ENCODE results near the gene PCDHB6. TPM values are rescaled to one million over a fixed set of nuclear protein-coding genes. Genes with fewer than 3 reads are reported as not detected.
A peak's percentile ranks its signal among the peaks of the same experiment; 100 is the strongest.
"Not testable (repeated sequence)": the region's sequence is repeated elsewhere in the genome, so short reads cannot be mapped to it uniquely, and the experiment has no call there.

Gene PCDHB6
- total and polyA plus RNA-seq, 5 donors from 2014 or later = not detected

GRCh38 chr5:141121985-141122384 lies 27.9 kb upstream of the PCDHB6 start:
- peaks cover 4% of the 10 kb centered on the region for H3K27me3 Mint-ChIP-seq
- H3K36me3 ChIP-seq (ENCODE audit: control insufficient read depth, insufficient read depth, low read length) = no peaks in the 10 kb centered on the region
- no peak for DNase-seq
- H3K27me3 ChIP-seq (ENCODE audit: control insufficient read depth, insufficient read depth, low read length) = no peaks in the 10 kb centered on the region
- H3K4me1 ChIP-seq (ENCODE audit: control insufficient read depth, insufficient read depth, low read length, poor library complexity, severe bottlenecking) = no peaks in the 10 kb centered on the region
- peaks cover 0 to 2% (median 0%) of the 10 kb centered on the region in 4 donors for H3K4me1 Mint-ChIP-seq
- no peak overlapping the region for H3K4me3 ChIP-seq (ENCODE audit: low read depth, low read length)
- H3K36me3 Mint-ChIP-seq = no peaks in the 10 kb centered on the region
- no peak for ATAC-seq (ENCODE audit: low read depth in 2 of 2)
- peaks cover 0 to 12% of the 10 kb centered on the region in 2 experiments for H3K9me3 ChIP-seq (ENCODE audit: control insufficient read depth in 2 of 2, low read length in 2 of 2)
- no peak overlapping the region for H3K27ac Mint-ChIP-seq
- H3K27ac ChIP-seq (ENCODE audit: insufficient read depth, low read length, poor library complexity, severe bottlenecking) = no peak overlapping the region
- no peak overlapping the region for H3K4me3 Mint-ChIP-seq
- peaks cover 0 to 14% (median 3%) of the 10 kb centered on the region in 7 donors for H3K9me3 Mint-ChIP-seq

DNA sequence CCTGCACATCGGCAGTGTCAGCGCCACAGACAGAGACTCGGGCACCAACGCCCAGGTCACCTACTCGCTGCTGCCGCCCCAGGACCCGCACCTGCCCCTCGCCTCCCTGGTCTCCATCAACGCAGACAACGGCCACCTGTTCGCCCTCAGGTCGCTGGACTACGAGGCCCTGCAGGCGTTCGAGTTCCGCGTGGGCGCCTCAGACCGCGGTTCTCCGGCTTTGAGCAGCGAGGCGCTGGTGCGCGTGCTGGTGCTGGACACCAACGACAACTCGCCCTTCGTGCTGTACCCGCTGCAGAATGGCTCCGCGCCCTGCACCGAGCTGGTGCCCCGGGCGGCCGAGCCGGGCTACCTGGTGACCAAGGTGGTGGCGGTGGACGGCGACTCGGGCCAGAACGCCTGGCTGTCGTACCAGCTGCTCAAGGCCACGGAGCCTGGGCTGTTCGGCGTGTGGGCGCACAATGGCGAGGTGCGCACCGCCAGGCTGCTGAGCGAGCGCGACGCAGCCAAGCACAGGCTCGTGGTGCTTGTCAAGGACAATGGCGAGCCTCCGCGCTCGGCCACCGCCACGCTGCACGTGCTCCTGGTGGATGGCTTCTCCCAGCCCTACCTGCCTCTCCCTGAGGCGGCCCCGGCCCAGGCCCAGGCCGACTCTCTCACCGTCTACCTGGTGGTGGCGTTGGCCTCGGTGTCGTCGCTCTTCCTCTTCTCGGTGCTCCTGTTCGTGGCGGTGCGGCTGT lies 26.3 kb upstream of the PCDHB6 start:
- H3K27ac ChIP-seq (ENCODE audit: insufficient read depth, low read length, poor library complexity, severe bottlenecking); H3K27me3 Mint-ChIP-seq; H3K4me1 ChIP-seq (ENCODE audit: control insufficient read depth, insufficient read depth, low read length, poor library complexity, severe bottlenecking); H3K27me3 ChIP-seq (ENCODE audit: control insufficient read depth, insufficient read depth, low read length); H3K36me3 Mint-ChIP-seq; H3K36me3 ChIP-seq (ENCODE audit: control insufficient read depth, insufficient read depth, low read length); ATAC-seq (ENCODE audit: low read depth in 2 of 2); H3K27ac Mint-ChIP-seq; DNase-seq; H3K4me3 Mint-ChIP-seq; H3K4me3 ChIP-seq (ENCODE audit: low read depth, low read length); H3K4me1 Mint-ChIP-seq: not testable (repeated sequence)
- H3K9me3 Mint-ChIP-seq = peaks cover 0 to 14% (median 3%) of the 10 kb centered on the region in 7 donors
- H3K9me3 ChIP-seq (ENCODE audit: control insufficient read depth in 2 of 2, low read length in 2 of 2) = peaks cover 2 to 12% of the 10 kb centered on the region in 2 experiments

DNA sequence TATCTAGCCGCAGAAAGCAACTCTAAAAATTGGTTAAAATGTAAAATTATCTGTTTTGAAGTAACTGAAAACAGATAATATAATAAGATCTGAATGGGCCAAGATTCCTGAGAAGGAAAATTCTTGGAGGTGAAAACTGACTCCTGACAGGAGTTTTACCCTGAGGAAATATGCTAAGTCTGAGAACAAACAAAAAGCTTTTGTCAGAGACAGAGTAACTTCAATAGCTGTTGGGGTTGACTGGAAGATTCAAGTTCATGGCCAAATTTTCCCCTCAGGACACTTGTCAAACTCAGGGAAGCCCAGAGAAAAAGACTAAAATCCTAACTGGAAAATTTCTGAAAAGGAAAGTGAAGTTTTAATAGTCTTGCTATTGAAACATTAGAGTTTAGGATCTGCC lies 22.6 kb upstream of the PCDHB6 start:
- no peak for ATAC-seq (ENCODE audit: low read depth in 2 of 2)

GRCh38 chr5:141135030-141135717 lies 14.7 kb upstream of the PCDHB6 start, which contains the start of gene PCDHB5:
Gene PCDHB5, plus strand, starts transcription at chr5:141135206. Its CDS starts 229 bp downstream, at chr5:141135435.
- H3K4me3 Mint-ChIP-seq = peak within 1 kb of the TSS in 2 of 4 donors; percentile 33 to 78
- Histone ChIP-seq H3K27me3 (ENCODE audit: control insufficient read depth, insufficient read depth, low read length) (peaks cover 2% of the 10 kb centered on the region), H3K27ac (ENCODE audit: insufficient read depth, low read length, poor library complexity, severe bottlenecking) (no peak within 1 kb of the TSS), H3K36me3 (ENCODE audit: control insufficient read depth, insufficient read depth, low read length) (no peaks in the 10 kb centered on the region), H3K4me1 (ENCODE audit: control insufficient read depth, insufficient read depth, low read length, poor library complexity, severe bottlenecking) (no peaks in the 10 kb centered on the region), H3K4me3 (ENCODE audit: low read depth, low read length) (peak within 1 kb of the TSS; percentile 26), H3K9me3 (ENCODE audit: control insufficient read depth in 2 of 2, low read length in 2 of 2) (peaks cover 15 to 17% of the 10 kb centered on the region in 2 experiments)
- DNase-seq (peak in 1 of 3 donors; percentile 1), ATAC-seq (ENCODE audit: low read depth in 2 of 2) (no peak)
- no peaks in the 10 kb centered on the region for H3K27me3 Mint-ChIP-seq
- H3K36me3 Mint-ChIP-seq = peaks cover 4% of the 10 kb centered on the region
- peaks cover 0 to 47% (median 19%) of the 10 kb centered on the region in 7 donors for H3K9me3 Mint-ChIP-seq
- peak within 1 kb of the TSS in 1 of 3 donors; percentile 26 for H3K27ac Mint-ChIP-seq
- peaks cover 3 to 7% (median 5%) of the 10 kb centered on the region in 4 donors for H3K4me1 Mint-ChIP-seq

More for the DNA sequence above, 22.6 kb upstream of the PCDHB6 start:
- H3K27ac ChIP-seq (ENCODE audit: insufficient read depth, low read length, poor library complexity, severe bottlenecking) = no peak overlapping the region
- H3K27ac Mint-ChIP-seq = no peak overlapping the region
- no peaks in the 10 kb centered on the region for H3K36me3 Mint-ChIP-seq
- H3K4me3 ChIP-seq (ENCODE audit: low read depth, low read length) = no peak overlapping the region
- H3K4me1 ChIP-seq (ENCODE audit: control insufficient read depth, insufficient read depth, low read length, poor library complexity, severe bottlenecking) = no peaks in the 10 kb centered on the region
- peaks cover 4% of the 10 kb centered on the region for H3K27me3 Mint-ChIP-seq
- no peaks in the 10 kb centered on the region for H3K4me1 Mint-ChIP-seq
- DNase-seq = no peak
- H3K27me3 ChIP-seq (ENCODE audit: control insufficient read depth, insufficient read depth, low read length) = no peaks in the 10 kb centered on the region
- H3K9me3 Mint-ChIP-seq = peaks cover 0 to 10% (median 4%) of the 10 kb centered on the region in 7 donors
- H3K9me3 ChIP-seq (ENCODE audit: control insufficient read depth in 2 of 2, low read length in 2 of 2) = peaks cover 2 to 6% of the 10 kb centered on the region in 2 experiments
- no peaks in the 10 kb centered on the region for H3K36me3 ChIP-seq (ENCODE audit: control insufficient read depth, insufficient read depth, low read length)
- no peak overlapping the region for H3K4me3 Mint-ChIP-seq

GRCh38 chr5:141135718-141136266 lies 14.1 kb upstream of the PCDHB6 start:
- peaks cover 0 to 43% (median 19%) of the 10 kb centered on the region in 7 donors for H3K9me3 Mint-ChIP-seq
- H3K27me3 Mint-ChIP-seq = no peaks in the 10 kb centered on the region

DNA sequence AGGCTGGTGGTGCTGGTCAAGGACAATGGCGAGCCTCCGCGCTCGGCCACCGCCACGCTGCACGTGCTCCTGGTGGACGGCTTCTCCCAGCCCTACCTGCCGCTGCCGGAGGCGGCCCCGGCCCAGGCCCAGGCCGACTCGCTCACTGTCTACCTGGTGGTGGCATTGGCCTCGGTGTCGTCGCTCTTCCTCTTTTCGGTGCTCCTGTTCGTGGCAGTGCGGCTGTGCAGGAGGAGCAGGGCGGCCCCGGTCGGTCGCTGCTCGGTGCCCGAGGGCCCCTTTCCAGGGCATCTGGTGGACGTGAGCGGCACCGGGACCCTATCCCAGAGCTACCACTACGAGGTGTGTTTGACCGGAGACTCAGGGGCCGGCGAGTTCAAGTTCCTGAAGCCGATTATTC lies 12.5 kb upstream of the PCDHB6 start:
- not testable (repeated sequence) for H3K4me1 Mint-ChIP-seq; H3K27ac ChIP-seq (ENCODE audit: insufficient read depth, low read length, poor library complexity, severe bottlenecking); H3K4me3 Mint-ChIP-seq; H3K36me3 Mint-ChIP-seq; ATAC-seq (ENCODE audit: low read depth in 2 of 2); H3K27ac Mint-ChIP-seq; H3K36me3 ChIP-seq (ENCODE audit: control insufficient read depth, insufficient read depth, low read length); H3K4me3 ChIP-seq (ENCODE audit: low read depth, low read length); H3K27me3 Mint-ChIP-seq; DNase-seq; H3K4me1 ChIP-seq (ENCODE audit: control insufficient read depth, insufficient read depth, low read length, poor library complexity, severe bottlenecking); H3K27me3 ChIP-seq (ENCODE audit: control insufficient read depth, insufficient read depth, low read length)
- H3K9me3 ChIP-seq (ENCODE audit: control insufficient read depth in 2 of 2, low read length in 2 of 2) = peaks cover 15 to 17% of the 10 kb centered on the region in 2 experiments
- H3K9me3 Mint-ChIP-seq = peaks cover 0 to 43% (median 18%) of the 10 kb centered on the region in 7 donors

More at GRCh38 chr5:141135718-141136266, 14.1 kb upstream of the PCDHB6 start:
- no peak for DNase-seq
- H3K27me3 ChIP-seq (ENCODE audit: control insufficient read depth, insufficient read depth, low read length) = peaks cover 2% of the 10 kb centered on the region
- no peak for ATAC-seq (ENCODE audit: low read depth in 2 of 2)
- Mint-ChIP-seq H3K27ac (no peak overlapping the region), H3K4me1 (peaks cover 3 to 7% (median 5%) of the 10 kb centered on the region in 4 donors), H3K4me3 (peak overlapping the region in 1 of 4 donors; percentile 78), H3K36me3 (peaks cover 4% of the 10 kb centered on the region)
- H3K4me3 ChIP-seq (ENCODE audit: low read depth, low read length) = peak overlapping the region; percentile 26
- no peaks in the 10 kb centered on the region for H3K36me3 ChIP-seq (ENCODE audit: control insufficient read depth, insufficient read depth, low read length)
- no peaks in the 10 kb centered on the region for H3K4me1 ChIP-seq (ENCODE audit: control insufficient read depth, insufficient read depth, low read length, poor library complexity, severe bottlenecking)
- H3K9me3 ChIP-seq (ENCODE audit: control insufficient read depth in 2 of 2, low read length in 2 of 2) = peaks cover 15 to 17% of the 10 kb centered on the region in 2 experiments
- no peak overlapping the region for H3K27ac ChIP-seq (ENCODE audit: insufficient read depth, low read length, poor library complexity, severe bottlenecking)

DNA sequence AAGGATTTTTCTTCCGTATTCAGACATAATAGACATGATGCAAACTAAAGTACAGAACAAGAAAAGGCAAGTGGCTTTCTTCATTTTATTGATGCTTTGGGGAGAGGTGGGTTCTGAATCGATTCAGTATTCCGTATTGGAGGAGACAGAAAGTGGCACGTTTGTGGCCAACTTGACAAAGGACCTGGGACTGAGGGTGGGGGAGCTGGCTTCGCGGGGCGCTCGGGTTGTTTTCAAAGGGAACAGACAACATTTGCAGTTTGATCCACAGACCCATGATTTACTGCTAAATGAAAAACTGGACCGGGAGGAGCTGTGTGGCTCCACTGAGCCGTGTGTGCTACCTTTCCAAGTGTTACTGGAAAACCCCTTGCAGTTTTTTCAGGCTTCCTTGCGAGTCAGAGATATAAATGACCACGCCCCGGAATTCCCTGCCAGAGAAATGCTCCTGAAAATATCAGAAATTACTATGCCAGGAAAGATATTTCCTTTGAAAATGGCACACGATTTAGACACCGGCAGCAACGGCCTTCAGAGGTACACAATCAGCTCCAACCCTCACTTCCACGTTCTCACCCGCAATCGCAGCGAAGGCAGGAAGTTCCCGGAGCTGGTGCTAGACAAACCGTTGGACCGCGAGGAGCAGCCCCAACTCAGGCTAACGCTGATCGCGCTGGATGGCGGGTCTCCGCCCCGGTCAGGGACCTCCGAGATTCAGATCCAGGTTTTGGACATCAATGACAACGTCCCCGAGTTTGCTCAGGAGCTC lies 551 bp downstream of the PCDHB6 start:
- Mint-ChIP-seq H3K36me3 (no peaks in the 10 kb centered on the region), H3K27ac (no peak overlapping the region), H3K4me1 (peaks cover 0 to 5% (median 1%) of the 10 kb centered on the region in 4 donors), H3K9me3 (peaks cover 0 to 17% (median 8%) of the 10 kb centered on the region in 7 donors), H3K27me3 (peaks cover 9% of the 10 kb centered on the region), H3K4me3 (peak overlapping the region in 1 of 4 donors; percentile 71)
- Histone ChIP-seq H3K27me3 (ENCODE audit: control insufficient read depth, insufficient read depth, low read length) (peaks cover 2% of the 10 kb centered on the region), H3K4me1 (ENCODE audit: control insufficient read depth, insufficient read depth, low read length, poor library complexity, severe bottlenecking) (no peaks in the 10 kb centered on the region), H3K36me3 (ENCODE audit: control insufficient read depth, insufficient read depth, low read length) (no peaks in the 10 kb centered on the region), H3K27ac (ENCODE audit: insufficient read depth, low read length, poor library complexity, severe bottlenecking) (no peak overlapping the region), H3K9me3 (ENCODE audit: control insufficient read depth in 2 of 2, low read length in 2 of 2) (peaks cover 5 to 8% of the 10 kb centered on the region in 2 experiments), H3K4me3 (ENCODE audit: low read depth, low read length) (no peak overlapping the region)
- ATAC-seq (ENCODE audit: low read depth in 2 of 2) = no peak
- DNase-seq = no peak

All from CD4-positive, CD25-positive, alpha-beta regulatory T cell (primary cell).